Gastroesophageal sphincter (tissue), 4 donors: ENCODE data around the gene WLS. TPM values are rescaled to one million over a fixed set of nuclear protein-coding genes. Genes with fewer than 3 reads are reported as not detected.

Experiments used
- ATAC-seq: fragments of 150-250 bp; one replicate; pipeline ENCODE4 v1.9.1; 2016; ENCODE audit warnings: mild to moderate bottlenecking, moderate library complexity
- H3K27ac ChIP-seq, 4 donors: fragments of 200-600 bp; sonication (generic) in 3 of 4; 1 replicate in 3 of 4; 2 replicates in 1 of 4; pipeline ENCODE4 v1.5.1; 2016 to 2019
- H3K27me3 ChIP-seq: fragments of 200-600 bp; sonication (generic); one replicate; pipeline ENCODE4 v1.5.1; 2019
- H3K36me3 ChIP-seq, 2 donors: fragments of 200-600 bp; sonication (generic); one replicate each; pipeline ENCODE4 v1.5.1; 2019; ENCODE audit warnings: control low read depth in 1 of 2
- H3K4me1 ChIP-seq, 3 donors: fragments of 200-600 bp; sonication (generic); 1 replicate in 2 of 3; 2 replicates in 1 of 3; pipeline ENCODE4 v1.5.1; 2016 to 2019; ENCODE audit warnings: control low read depth in 2 of 3
- H3K4me3 ChIP-seq, 2 donors: fragments of 200-600 bp; sonication (generic); one replicate each; pipeline ENCODE4 v1.5.1; 2019; ENCODE audit warnings: mild to moderate bottlenecking in 1 of 2, moderate library complexity in 1 of 2
- H3K9me3 ChIP-seq, 3 donors: fragments of 200-600 bp; sonication (generic); one replicate each; pipeline ENCODE4 v1.5.1; 2017 to 2019; ENCODE audit warnings: control low read depth in 2 of 3
- EP300 ChIP-seq: sonication (generic); formaldehyde crosslinking; IDR thresholded peaks from one replicate; pipeline ENCODE4 v1.6.1; 2017; ENCODE audit warnings: antibody characterized with exemption, mild to moderate bottlenecking
- POLR2A ChIP-seq, 2 donors: fragments of 450-650 bp; IDR thresholded peaks; one replicate each; pipeline ENCODE4 v1.6.1; 2017; ENCODE audit warnings: antibody characterized with exemption in 2 of 2, mild to moderate bottlenecking in 2 of 2, moderate library complexity in 1 of 2
- POLR2AphosphoS5 ChIP-seq: sonication (generic); formaldehyde crosslinking; IDR thresholded peaks from one replicate; pipeline ENCODE4 v1.6.1; 2017; ENCODE audit warnings: antibody characterized with exemption
- WGBS, 2 donors: methylation state at CpG; one replicate each; pipeline ENCODE4 v1.1.5; 2018; ENCODE audit warnings: low coverage in 1 of 2; 5-methylcytosine and 5-hydroxymethylcytosine counted together
- total RNA-seq, 4 donors: library from RNA; depleted of rRNA; stranded (reverse); fragments of >200 nt; gene quantifications; one replicate each; pipeline ENCODE4 v1.1.0, GENCODE V29; 2016
- TF ChIP-seq, protein P1 (sequence below), 4 experiments: fragments of 200-600 bp in 2 of 4; fragments of 450-650 bp in 2 of 4; sonication (generic) in 1 of 4; IDR thresholded peaks; one replicate each; pipeline ENCODE4 v1.5.1; 2017 to 2019; ENCODE audit warnings: antibody characterized with exemption in 4 of 4, mild to moderate bottlenecking in 2 of 4, moderate library complexity in 2 of 4

Gene WLS
- total RNA-seq, 4 donors from 2014 or later = 120 to 280 (median 263) TPM

GRCh38 chr1:68218490-68218889, 13.8 kb downstream of the WLS start:
- H3K4me1 ChIP-seq = peaks cover 36 to 99% (median 43%) of the 10 kb centered on the region in 3 donors
- TF ChIP-seq EP300 (no peak), POLR2AphosphoS5 (peak; percentile 52)
- H3K27ac ChIP-seq = peak overlapping the region; percentile 55 to 96 (median 78)
- 34 to 46% methylated on average over 4 of the region's 5 CpGs for WGBS, 2 donors
- H3K4me3 ChIP-seq = no peak overlapping the region
- no peaks in the 10 kb centered on the region for H3K9me3 ChIP-seq
- ATAC-seq = no peak
- no peaks in the 10 kb centered on the region for H3K27me3 ChIP-seq
- H3K36me3 ChIP-seq = no peaks in the 10 kb centered on the region

GRCh38 chr1:68217618-68218017, 14.7 kb downstream of the WLS start:
- 87 to 95% methylated on average over 3 of the region's 5 CpGs for WGBS, 2 donors
- Histone ChIP-seq H3K9me3 (no peaks in the 10 kb centered on the region), H3K27ac (peak overlapping the region; percentile 29 to 96 (median 64)), H3K4me3 (no peak overlapping the region), H3K4me1 (peaks cover 41 to 99% (median 44%) of the 10 kb centered on the region in 3 donors), H3K36me3 (no peaks in the 10 kb centered on the region), H3K27me3 (no peaks in the 10 kb centered on the region)
- TF ChIP-seq EP300 = no peak
- TF ChIP-seq POLR2AphosphoS5 = no peak
- TF ChIP-seq, protein P1, sequence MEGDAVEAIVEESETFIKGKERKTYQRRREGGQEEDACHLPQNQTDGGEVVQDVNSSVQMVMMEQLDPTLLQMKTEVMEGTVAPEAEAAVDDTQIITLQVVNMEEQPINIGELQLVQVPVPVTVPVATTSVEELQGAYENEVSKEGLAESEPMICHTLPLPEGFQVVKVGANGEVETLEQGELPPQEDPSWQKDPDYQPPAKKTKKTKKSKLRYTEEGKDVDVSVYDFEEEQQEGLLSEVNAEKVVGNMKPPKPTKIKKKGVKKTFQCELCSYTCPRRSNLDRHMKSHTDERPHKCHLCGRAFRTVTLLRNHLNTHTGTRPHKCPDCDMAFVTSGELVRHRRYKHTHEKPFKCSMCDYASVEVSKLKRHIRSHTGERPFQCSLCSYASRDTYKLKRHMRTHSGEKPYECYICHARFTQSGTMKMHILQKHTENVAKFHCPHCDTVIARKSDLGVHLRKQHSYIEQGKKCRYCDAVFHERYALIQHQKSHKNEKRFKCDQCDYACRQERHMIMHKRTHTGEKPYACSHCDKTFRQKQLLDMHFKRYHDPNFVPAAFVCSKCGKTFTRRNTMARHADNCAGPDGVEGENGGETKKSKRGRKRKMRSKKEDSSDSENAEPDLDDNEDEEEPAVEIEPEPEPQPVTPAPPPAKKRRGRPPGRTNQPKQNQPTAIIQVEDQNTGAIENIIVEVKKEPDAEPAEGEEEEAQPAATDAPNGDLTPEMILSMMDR (IDR thresholded peaks at IDR 0.05) = no peak
- TF ChIP-seq POLR2A (IDR thresholded peaks at IDR 0.05) = no peak
- ATAC-seq = no peak

DNA sequence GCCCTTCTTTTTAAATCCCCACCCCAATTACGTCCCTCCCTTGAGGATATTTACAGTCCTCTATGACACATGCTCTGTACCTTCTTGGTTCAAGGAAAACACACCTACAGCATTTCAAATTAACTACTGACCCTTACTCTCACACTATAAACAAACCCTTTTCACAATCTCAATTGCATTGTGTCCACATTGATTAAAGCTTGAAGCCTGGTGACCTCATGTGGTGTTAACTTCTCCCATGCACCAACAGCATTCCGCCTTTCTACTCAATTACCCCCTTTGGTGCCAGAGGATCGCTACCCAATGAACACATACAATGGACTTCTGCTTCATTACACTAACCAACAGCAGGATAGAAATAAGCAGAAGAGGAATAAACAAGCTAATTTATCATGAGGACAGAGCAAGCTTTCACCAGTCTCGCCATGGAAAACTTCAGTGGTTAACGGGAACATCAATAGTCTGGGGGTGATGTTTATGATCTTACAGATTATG, 15.2 kb downstream of the WLS start:
- Histone ChIP-seq H3K27me3 (no peaks in the 10 kb centered on the region), H3K4me3 (no peak overlapping the region), H3K27ac (peak overlapping the region; percentile 29 to 96 (median 64)), H3K4me1 (peaks cover 37 to 99% (median 39%) of the 10 kb centered on the region in 3 donors), H3K9me3 (no peaks in the 10 kb centered on the region), H3K36me3 (no peaks in the 10 kb centered on the region)
- no peak for ATAC-seq
- TF ChIP-seq, protein P1 (IDR thresholded peaks at IDR 0.05) = no peak
- TF ChIP-seq POLR2A (IDR thresholded peaks at IDR 0.05) (no peak), POLR2AphosphoS5 (no peak), EP300 (no peak)
- 66 to 84% methylated on average over 4 to 5 of the region's 5 CpGs for WGBS, 2 donors

- WGBS, 2 donors = 46 to 52% methylated on average over 2 of the region's 2 CpGs
- H3K4me3 ChIP-seq = no peak overlapping the region
- H3K27ac ChIP-seq = peak overlapping the region; percentile 55 to 96 (median 66)
- TF ChIP-seq EP300 = no peak
- TF ChIP-seq, protein P1 (IDR thresholded peaks at IDR 0.05) = no peak
- no peak for TF ChIP-seq POLR2A (IDR thresholded peaks at IDR 0.05)
- no peak for TF ChIP-seq POLR2AphosphoS5
- H3K4me1 ChIP-seq = peaks cover 33 to 99% (median 37%) of the 10 kb centered on the region in 3 donors
- no peak for ATAC-seq
- no peaks in the 10 kb centered on the region for H3K9me3 ChIP-seq
- no peaks in the 10 kb centered on the region for H3K27me3 ChIP-seq
- H3K36me3 ChIP-seq = no peaks in the 10 kb centered on the region
Observed at GRCh38 chr1:68216089-68216772, 16.1 kb downstream of the WLS start.

- H3K27ac ChIP-seq = peak overlapping the region; percentile 62 to 96 (median 78)
- peak; percentile 86 for ATAC-seq
- no peak for TF ChIP-seq POLR2A (IDR thresholded peaks at IDR 0.05)
- TF ChIP-seq, protein P1 (IDR thresholded peaks at IDR 0.05) = no peak
- TF ChIP-seq POLR2AphosphoS5 = peak; percentile 76
- TF ChIP-seq EP300 = no peak
- H3K4me1 ChIP-seq = peaks cover 44 to 100% (median 45%) of the 10 kb centered on the region in 3 donors
- H3K4me3 ChIP-seq = no peak overlapping the region
- no peaks in the 10 kb centered on the region for H3K9me3 ChIP-seq
- no peaks in the 10 kb centered on the region for H3K27me3 ChIP-seq
- 31 to 40% methylated on average over 4 to 5 of the region's 5 CpGs for WGBS, 2 donors
- no peaks in the 10 kb centered on the region for H3K36me3 ChIP-seq
Observed at GRCh38 chr1:68213843-68214242, 18.5 kb downstream of the WLS start.
